HG03354 (cell line): ENCODE results near the gene BCL2L13.

Source experiments
- ATAC-seq: cut with Tn5 transposase; IDR thresholded peaks from one replicate; pipeline ENCODE4 v1.9.1; 2021; ENCODE audit warnings: mild to moderate bottlenecking; ENCODE audit not compliant: unreplicated experiment, poor library complexity, severe bottlenecking

BCL2L13 gene, protein sequence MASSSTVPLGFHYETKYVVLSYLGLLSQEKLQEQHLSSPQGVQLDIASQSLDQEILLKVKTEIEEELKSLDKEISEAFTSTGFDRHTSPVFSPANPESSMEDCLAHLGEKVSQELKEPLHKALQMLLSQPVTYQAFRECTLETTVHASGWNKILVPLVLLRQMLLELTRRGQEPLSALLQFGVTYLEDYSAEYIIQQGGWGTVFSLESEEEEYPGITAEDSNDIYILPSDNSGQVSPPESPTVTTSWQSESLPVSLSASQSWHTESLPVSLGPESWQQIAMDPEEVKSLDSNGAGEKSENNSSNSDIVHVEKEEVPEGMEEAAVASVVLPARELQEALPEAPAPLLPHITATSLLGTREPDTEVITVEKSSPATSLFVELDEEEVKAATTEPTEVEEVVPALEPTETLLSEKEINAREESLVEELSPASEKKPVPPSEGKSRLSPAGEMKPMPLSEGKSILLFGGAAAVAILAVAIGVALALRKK

GRCh38 chr22:17638432-17639246 is at the start of gene BCL2L13:
BCL2L13 (plus strand) TSS chr22:17638757; CDS start chr22:17655712, 16,955 bp downstream.
- ATAC-seq, result peak; percentile 95

GRCh38 chr22:17589810-17590375 is 48.7 kb upstream of the BCL2L13 start:
- ATAC-seq, result no peak

DNA sequence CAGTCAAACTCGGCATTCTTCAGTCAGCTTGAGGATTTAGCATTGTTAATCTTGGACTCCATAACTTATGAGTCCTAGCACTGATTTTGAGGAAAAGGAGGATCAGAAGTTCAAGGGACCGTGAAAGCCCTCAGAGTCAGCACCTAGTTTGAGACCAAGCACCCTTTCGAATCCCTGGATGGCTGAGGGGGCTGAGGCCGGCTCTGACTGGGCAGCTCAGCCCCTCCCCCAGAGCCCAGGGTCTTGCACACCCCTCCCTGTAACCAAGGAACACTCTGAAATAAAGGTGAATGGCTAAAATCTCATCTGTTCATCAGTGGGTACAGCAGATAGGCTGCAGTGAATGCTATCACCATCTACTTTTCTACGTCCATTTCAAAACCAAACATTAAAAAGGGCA is 48.0 kb upstream of the BCL2L13 start:
- no peak for ATAC-seq

GRCh38 chr22:17592201-17592600 is 46.4 kb upstream of the BCL2L13 start:
- no peak for ATAC-seq

GRCh38 chr22:17596226-17596625 is 42.3 kb upstream of the BCL2L13 start:
- no peak for ATAC-seq

- no peak for ATAC-seq
Observed at GRCh38 chr22:17597217-17597616, 41.3 kb upstream of the BCL2L13 start.

- no peak for ATAC-seq
Observed at GRCh38 chr22:17598318-17598717, 40.2 kb upstream of the BCL2L13 start.

GRCh38 chr22:17601031-17601430 is 37.5 kb upstream of the BCL2L13 start:
- ATAC-seq, result no peak

- no peak for ATAC-seq
Observed at GRCh38 chr22:17603668-17604067, 34.9 kb upstream of the BCL2L13 start.

DNA sequence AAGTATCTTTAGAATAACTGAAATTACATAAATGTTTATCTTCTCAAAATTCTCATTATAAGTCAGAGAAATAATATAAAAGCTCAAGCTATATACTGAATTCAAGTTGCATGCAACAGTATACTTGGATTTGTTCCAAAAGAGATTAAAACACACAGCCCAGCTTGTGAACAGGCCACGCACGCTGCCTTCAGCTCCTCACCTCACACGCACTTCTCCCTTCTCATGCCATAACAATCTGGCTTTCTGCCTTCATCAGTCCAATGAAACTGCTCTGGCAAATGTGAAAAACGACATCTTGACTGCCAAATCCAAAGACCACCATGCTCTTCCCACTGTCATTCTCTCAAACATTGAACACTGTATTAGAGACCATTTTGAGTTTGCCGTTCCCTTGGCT is 32.1 kb upstream of the BCL2L13 start:
- ATAC-seq, result no peak

- ATAC-seq, result no peak
Observed at GRCh38 chr22:17607891-17608521, 30.6 kb upstream of the BCL2L13 start.

DNA sequence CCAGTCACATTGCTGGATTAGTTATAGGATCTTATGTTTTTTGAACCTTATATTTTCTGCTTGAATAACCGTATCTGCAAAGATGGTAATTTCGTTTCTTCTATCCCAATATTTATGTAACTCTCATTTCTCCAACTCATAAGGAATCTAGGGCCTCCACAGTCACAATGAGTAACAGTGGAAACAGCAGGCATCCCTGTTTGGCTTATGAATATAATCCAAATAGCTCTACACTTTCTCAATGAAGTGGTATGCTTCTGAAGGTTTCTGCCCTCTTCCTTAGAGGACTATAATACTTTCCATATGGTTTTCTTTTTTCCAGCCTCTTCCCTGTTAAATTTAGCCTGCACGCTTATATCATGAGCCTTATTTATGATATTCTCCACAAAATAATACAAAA is 26.5 kb upstream of the BCL2L13 start:
- no peak for ATAC-seq

DNA sequence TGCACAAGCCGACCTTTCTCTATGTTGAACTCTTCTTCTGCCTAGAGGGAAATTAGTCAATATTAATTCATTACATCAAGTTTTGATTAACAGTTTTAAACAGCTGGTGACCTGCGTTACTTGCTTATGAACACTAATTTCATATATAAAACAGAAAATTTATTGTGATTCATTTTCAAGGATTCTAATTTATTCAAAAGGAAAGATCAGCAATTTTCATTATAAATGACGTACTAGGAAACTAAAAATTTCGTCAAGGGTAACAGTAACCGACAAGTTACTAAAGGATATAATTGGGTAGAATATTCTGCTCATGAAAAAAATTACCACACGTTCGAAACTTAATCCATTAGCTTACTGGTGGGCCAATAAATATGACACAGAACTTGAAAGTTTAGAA is 25.3 kb upstream of the BCL2L13 start:
- no peak for ATAC-seq

GRCh38 chr22:17627961-17628405 is 10.6 kb upstream of the BCL2L13 start:
- no peak for ATAC-seq

DNA sequence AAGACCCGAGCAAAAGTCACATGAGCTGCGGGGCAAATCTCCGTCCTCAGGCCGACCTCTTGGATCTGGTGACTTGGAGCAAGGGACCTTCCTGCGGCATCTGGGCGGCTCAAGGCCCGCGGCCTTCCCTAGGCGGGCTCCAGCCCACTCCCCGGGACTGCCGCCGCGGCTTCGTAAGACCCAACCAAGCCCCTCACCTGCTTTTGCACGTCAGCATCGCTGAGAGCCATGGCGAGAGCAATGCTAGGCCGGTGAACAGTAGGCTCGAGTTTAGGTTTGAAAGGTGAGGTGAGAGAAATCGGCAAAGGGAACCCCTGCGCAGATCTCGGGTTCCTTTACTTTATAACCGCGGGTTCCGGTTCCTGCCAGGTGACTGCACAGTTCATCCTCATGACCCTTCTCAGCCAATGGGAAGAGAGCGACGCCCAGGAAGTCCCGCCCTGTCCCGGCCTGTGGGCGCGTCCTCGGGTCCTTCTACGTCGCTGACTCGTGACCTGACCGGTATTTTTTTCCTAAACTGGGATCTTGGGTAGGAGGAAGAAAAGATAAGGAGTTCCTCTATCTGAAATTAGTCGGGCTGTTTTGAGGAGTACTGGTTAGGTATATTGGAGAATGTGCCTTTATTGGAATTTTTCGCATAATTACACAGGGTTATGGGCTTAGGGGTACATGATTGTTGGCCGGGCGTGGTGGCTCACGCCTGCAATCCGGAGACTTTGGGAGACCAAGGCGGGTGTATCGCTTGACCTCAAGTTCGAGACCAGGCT is 10.0 kb upstream of the BCL2L13 start, which contains the start of gene ATP6V1E1:
ATP6V1E1 (minus strand) TSS at position 344 of the 767 bp plus-strand sequence; CDS start at position 230, 114 bp downstream.
- peak; percentile 100 for ATAC-seq

DNA sequence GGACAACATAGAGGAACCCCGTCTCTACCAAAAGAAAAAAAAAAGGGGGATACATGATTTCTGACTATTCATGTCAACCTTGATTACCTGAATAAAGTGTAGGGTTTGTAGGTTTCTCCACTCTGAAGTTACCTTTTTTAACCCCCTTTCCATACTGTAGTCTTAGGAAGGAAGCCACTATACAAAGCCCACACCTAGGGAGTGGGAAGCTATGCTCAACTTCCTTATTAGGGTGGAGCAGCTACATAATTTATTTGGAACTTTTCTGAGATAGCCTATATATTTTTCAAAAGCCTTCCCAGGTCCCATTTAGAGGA is 9.4 kb upstream of the BCL2L13 start:
- ATAC-seq, result no peak

GRCh38 chr22:17629641-17630040 is 8.9 kb upstream of the BCL2L13 start:
- no peak for ATAC-seq

DNA sequence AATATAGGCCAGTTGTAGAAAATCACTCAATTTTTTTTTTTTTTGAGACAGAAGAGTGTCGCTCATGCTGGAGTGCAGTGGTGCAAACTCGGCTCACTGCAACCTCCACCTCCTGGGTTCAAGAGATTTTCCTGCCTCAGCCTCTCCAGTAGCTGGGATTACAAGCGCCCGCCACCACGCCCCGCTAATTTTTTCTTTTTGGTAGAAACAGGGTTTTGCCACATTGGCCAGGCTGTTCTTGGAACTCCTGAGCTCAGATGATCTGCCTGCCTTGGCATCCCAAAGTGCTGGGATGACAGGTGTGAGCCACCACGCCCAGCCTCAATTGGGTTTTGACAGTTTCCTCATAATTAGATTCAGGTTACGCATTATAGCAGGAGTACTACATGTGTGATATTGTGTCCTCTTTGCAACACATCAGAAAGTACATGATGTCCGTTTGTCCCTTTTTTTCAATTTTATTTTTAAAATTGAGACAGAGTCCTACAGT is 7.4 kb upstream of the BCL2L13 start:
- no peak for ATAC-seq
